Measurements from ENCODE around the gene CRISP1.

CRISP1 gene

GRCh38 chr6:49805246-49805645 lies 61.1 kb downstream of the CRISP1 start:
- no peak for TF ChIP-seq GATA3 (IDR thresholded peaks at IDR 0.05; ENCODE audit: low read depth, low read length)
- no peak for TF ChIP-seq GATA2 (IDR thresholded peaks at IDR 0.05; ENCODE audit: low read depth, low read length)

GRCh38 chr6:49801525-49801924 lies 64.8 kb downstream of the CRISP1 start:
- TF ChIP-seq GATA2 (IDR thresholded peaks at IDR 0.05; ENCODE audit: low read depth, low read length) (no peak), GATA3 (IDR thresholded peaks at IDR 0.05; ENCODE audit: low read depth, low read length) (no peak)

- TF ChIP-seq GATA2 (IDR thresholded peaks at IDR 0.05; ENCODE audit: low read depth, low read length), result no peak
- TF ChIP-seq GATA3 (IDR thresholded peaks at IDR 0.05; ENCODE audit: low read depth, low read length), result no peak
Observed at GRCh38 chr6:49799090-49799489, 67.2 kb downstream of the CRISP1 start.

GRCh38 chr6:49790341-49790740 lies 76.0 kb downstream of the CRISP1 start:
- TF ChIP-seq GATA3 (IDR thresholded peaks at IDR 0.05; ENCODE audit: low read depth, low read length) (no peak), GATA2 (IDR thresholded peaks at IDR 0.05; ENCODE audit: low read depth, low read length) (no peak)

GRCh38 chr6:49787176-49787575 lies 79.2 kb downstream of the CRISP1 start, which contains the start of gene PGK2:
TSS of gene PGK2 (minus strand) at chr6:49787285. CDS start at chr6:49787187, 98 bp downstream.
- TF ChIP-seq GATA2 (IDR thresholded peaks at IDR 0.05; ENCODE audit: low read depth, low read length) (no peak), GATA3 (IDR thresholded peaks at IDR 0.05; ENCODE audit: low read depth, low read length) (no peak)

- TF ChIP-seq GATA2 (IDR thresholded peaks at IDR 0.05; ENCODE audit: low read depth, low read length), result no peak
- TF ChIP-seq GATA3 (IDR thresholded peaks at IDR 0.05; ENCODE audit: low read depth, low read length), result no peak
Observed at GRCh38 chr6:49784272-49784671, 82.1 kb downstream of the CRISP1 start.

Data from SH-SY5Y (cell line).